RCC 7860 (cell line): ENCODE measurements around the gene ASTN1.

Experiments used
- DNase-seq: peaks from one replicate; pipeline ENCODE4 v3.0.0-alpha.2; 2015; ENCODE audit warnings: low spot score
- FAIRE-seq: peaks from 2 replicates; lab custom pipeline; 2012; peaks lifted over from hg19 to GRCh38; lab: Jason Lieb, UNC

ASTN1 gene

GRCh38 chr1:177045151-177045550 is 119.4 kb downstream of the ASTN1 start:
- DNase-seq (no peak), FAIRE-seq (no peak)

- DNase-seq, result no peak
- FAIRE-seq, result no peak
These were observed 120.1 kb downstream of the ASTN1 start for GRCh38 chr1:177044390-177044789.

- FAIRE-seq (no peak), DNase-seq (no peak)
These were observed 120.9 kb downstream of the ASTN1 start for GRCh38 chr1:177043597-177043996.

- FAIRE-seq (no peak), DNase-seq (no peak)
These were observed 128.9 kb downstream of the ASTN1 start for GRCh38 chr1:177035586-177035985.

- FAIRE-seq, result no peak
- no peak for DNase-seq
These were observed 130.9 kb downstream of the ASTN1 start for GRCh38 chr1:177033628-177034027.

GRCh38 chr1:177032434-177032833 is 132.1 kb downstream of the ASTN1 start:
- FAIRE-seq (no peak), DNase-seq (no peak)

- no peak for DNase-seq
- FAIRE-seq, result no peak
These were observed 139.9 kb downstream of the ASTN1 start for GRCh38 chr1:177024623-177025022.

GRCh38 chr1:177023726-177024125 is 140.8 kb downstream of the ASTN1 start:
- FAIRE-seq (no peak), DNase-seq (no peak)

GRCh38 chr1:177023249-177023648 is 141.3 kb downstream of the ASTN1 start:
- FAIRE-seq (no peak), DNase-seq (no peak)

- no peak for DNase-seq
- no peak for FAIRE-seq
These were observed 142.8 kb downstream of the ASTN1 start for GRCh38 chr1:177021687-177022086.

- FAIRE-seq, result no peak
- no peak for DNase-seq
These were observed 143.5 kb downstream of the ASTN1 start for GRCh38 chr1:177020851-177021589.

GRCh38 chr1:177017287-177017852 is 147.1 kb downstream of the ASTN1 start:
- DNase-seq (no peak), FAIRE-seq (no peak)

GRCh38 chr1:177014325-177014724 is 150.2 kb downstream of the ASTN1 start:
- DNase-seq (no peak), FAIRE-seq (no peak)

GRCh38 chr1:177012342-177012925 is 152.1 kb downstream of the ASTN1 start:
- DNase-seq (no peak), FAIRE-seq (no peak)

- DNase-seq, result no peak
- FAIRE-seq, result no peak
These were observed 153.0 kb downstream of the ASTN1 start for GRCh38 chr1:177011508-177011907.

- DNase-seq (no peak), FAIRE-seq (no peak)
These were observed 154.2 kb downstream of the ASTN1 start for GRCh38 chr1:177010211-177010825.

GRCh38 chr1:177008653-177009052 is 155.9 kb downstream of the ASTN1 start:
- FAIRE-seq (no peak), DNase-seq (no peak)

GRCh38 chr1:177007437-177008161 is 156.9 kb downstream of the ASTN1 start:
- FAIRE-seq (no peak), DNase-seq (no peak)

GRCh38 chr1:177002891-177003290 is 161.6 kb downstream of the ASTN1 start:
- no peak for DNase-seq
- no peak for FAIRE-seq

- DNase-seq, result no peak
- no peak for FAIRE-seq
These were observed 163.0 kb downstream of the ASTN1 start for GRCh38 chr1:177001556-177001955.

GRCh38 chr1:176998183-176998795 is 166.2 kb downstream of the ASTN1 start:
- no peak for DNase-seq
- no peak for FAIRE-seq
